Chondrocyte (in vitro differentiated cells): ENCODE results near the gene TTC28. TPM values are rescaled to one million over a fixed set of nuclear protein-coding genes. Genes with fewer than 3 reads are reported as not detected.
A peak's percentile ranks its signal among the peaks of the same experiment; 100 is the strongest.

Source experiments
- DNase-seq: peaks from one replicate; pipeline ENCODE4 v3.0.0; 2021; ENCODE audit warnings: mixed read lengths, low spot score
- H3K27ac Mint-ChIP-seq: one replicate; pipeline ENCODE4 v1.8.0; 2021; ENCODE audit warnings: mild to moderate bottlenecking, moderate library complexity, mixed read lengths; ENCODE audit not compliant: unreplicated experiment
- H3K27me3 Mint-ChIP-seq: 2 replicates; pipeline ENCODE4 v1.8.0; 2021; ENCODE audit warnings: low read depth, mixed read lengths
- H3K36me3 Mint-ChIP-seq: 2 replicates; pipeline ENCODE4 v1.8.0; 2021; ENCODE audit warnings: low read depth, mixed read lengths
- H3K4me1 Mint-ChIP-seq: 2 replicates; pipeline ENCODE4 v1.8.0; 2021; ENCODE audit warnings: low read depth, mild to moderate bottlenecking, mixed read lengths
- H3K4me3 Mint-ChIP-seq: one replicate; pipeline ENCODE4 v1.8.0; 2021; ENCODE audit warnings: mild to moderate bottlenecking, moderate library complexity, mixed read lengths; ENCODE audit not compliant: unreplicated experiment
- H3K9me3 Mint-ChIP-seq: 2 replicates; pipeline ENCODE4 v1.8.0; 2021; ENCODE audit warnings: low read depth, mixed read lengths
- total RNA-seq: library from RNA; stranded (reverse); gene quantifications from 3 replicates; pipeline ENCODE4 v1.2.1, GENCODE V29; 2021
- TF ChIP-seq, protein P1 (sequence below): fragments of 200-600 bp; sonication (generic); IDR thresholded peaks from 2 replicates; pipeline ENCODE4 v1.5.0; 2021; ENCODE audit warnings: antibody characterized with exemption, mild to moderate bottlenecking, moderate library complexity

The TTC28 gene
- total RNA-seq, 1 donor from 2014 or later = 38.3 TPM

DNA sequence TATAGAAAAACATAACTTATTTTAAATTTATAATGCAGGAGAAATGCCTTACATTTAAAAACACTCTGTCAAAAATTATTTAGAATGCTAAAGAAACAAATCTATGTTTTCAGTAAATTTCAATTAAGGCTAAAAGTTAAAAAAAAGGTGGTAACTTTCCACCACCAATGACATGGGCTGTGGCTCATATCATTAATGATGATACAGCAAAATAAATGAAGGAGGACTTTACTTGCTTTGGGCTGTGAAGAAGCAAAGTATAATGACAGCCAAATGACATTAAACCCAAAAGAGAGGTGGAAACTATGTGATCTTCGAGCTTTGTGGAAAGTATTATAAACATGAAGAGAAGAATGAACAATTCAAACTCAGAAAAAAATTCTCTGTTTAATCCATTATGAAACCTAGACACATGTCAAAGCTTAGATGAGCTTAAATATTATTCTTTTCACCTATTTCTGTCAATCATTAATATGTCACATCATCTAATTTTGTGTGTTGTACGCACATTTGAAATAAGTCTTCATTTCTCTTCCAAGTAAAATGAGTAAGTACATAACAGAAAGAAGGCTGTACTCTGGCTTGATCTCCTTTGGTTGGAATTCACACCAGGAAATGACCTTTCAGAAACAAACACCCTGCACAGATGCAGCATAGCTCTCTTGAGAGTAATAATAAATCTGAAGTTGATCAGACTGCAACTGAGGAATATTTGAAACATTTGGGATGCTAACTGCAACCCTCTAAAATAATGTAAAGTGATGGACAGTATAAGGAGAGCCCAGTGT, 265.8 kb downstream of the TTC28 start:
- TF ChIP-seq, protein P1, sequence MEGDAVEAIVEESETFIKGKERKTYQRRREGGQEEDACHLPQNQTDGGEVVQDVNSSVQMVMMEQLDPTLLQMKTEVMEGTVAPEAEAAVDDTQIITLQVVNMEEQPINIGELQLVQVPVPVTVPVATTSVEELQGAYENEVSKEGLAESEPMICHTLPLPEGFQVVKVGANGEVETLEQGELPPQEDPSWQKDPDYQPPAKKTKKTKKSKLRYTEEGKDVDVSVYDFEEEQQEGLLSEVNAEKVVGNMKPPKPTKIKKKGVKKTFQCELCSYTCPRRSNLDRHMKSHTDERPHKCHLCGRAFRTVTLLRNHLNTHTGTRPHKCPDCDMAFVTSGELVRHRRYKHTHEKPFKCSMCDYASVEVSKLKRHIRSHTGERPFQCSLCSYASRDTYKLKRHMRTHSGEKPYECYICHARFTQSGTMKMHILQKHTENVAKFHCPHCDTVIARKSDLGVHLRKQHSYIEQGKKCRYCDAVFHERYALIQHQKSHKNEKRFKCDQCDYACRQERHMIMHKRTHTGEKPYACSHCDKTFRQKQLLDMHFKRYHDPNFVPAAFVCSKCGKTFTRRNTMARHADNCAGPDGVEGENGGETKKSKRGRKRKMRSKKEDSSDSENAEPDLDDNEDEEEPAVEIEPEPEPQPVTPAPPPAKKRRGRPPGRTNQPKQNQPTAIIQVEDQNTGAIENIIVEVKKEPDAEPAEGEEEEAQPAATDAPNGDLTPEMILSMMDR = no peak
- Mint-ChIP-seq H3K27me3 (no peaks in the 10 kb centered on the region), H3K4me3 (no peak overlapping the region), H3K36me3 (no peaks in the 10 kb centered on the region), H3K9me3 (no peaks in the 10 kb centered on the region), H3K4me1 (peaks cover 40% of the 10 kb centered on the region), H3K27ac (no peak overlapping the region)
- no peak for DNase-seq

DNA sequence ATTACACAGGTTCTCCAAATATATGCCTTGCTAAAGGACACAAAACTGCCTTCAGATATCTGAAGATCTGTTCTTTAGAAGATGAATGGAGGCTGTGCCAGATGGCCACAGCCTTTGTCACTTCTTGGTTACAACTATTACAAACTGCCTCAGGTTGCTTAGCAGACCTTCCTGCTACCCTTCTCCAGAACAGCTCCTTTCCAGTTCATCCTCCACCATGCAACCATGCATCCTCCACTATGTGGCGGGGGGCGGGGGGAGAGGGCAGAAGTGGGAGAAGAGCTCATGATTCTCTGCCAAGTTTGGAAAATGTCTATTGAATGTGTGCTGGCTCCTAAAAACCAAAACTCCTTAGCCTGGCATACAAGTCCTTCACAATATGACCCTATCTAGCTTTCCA, 267.5 kb downstream of the TTC28 start:
- H3K4me1 Mint-ChIP-seq = peaks cover 40% of the 10 kb centered on the region
- H3K27ac Mint-ChIP-seq = no peak overlapping the region
- no peak overlapping the region for H3K4me3 Mint-ChIP-seq
- TF ChIP-seq, protein P1 = no peak
- no peak for DNase-seq
- H3K9me3 Mint-ChIP-seq = no peaks in the 10 kb centered on the region
- H3K36me3 Mint-ChIP-seq = no peaks in the 10 kb centered on the region
- H3K27me3 Mint-ChIP-seq = no peaks in the 10 kb centered on the region

DNA sequence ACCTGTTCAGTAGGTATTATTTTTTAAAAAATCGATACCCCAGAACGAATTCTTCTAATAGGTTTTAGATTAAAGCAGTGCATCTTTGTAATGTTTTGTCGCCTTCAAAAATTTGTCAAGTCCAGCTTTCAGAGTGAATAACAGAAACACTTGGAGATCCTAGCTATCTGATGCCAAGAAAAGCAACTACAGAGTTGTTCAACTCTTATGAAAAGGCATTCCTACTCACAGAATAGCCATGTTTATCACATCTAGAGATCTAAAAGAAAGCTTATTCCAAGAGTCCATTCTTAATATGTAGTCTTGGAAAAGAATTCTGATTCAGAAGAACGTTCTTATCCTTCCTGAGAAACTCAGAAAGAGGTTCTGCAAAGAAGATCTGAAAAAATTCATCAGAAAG, 268.5 kb downstream of the TTC28 start:
- peak overlapping the region; percentile 47 for H3K27ac Mint-ChIP-seq
- no peak overlapping the region for H3K4me3 Mint-ChIP-seq
- H3K27me3 Mint-ChIP-seq = no peaks in the 10 kb centered on the region

DNA sequence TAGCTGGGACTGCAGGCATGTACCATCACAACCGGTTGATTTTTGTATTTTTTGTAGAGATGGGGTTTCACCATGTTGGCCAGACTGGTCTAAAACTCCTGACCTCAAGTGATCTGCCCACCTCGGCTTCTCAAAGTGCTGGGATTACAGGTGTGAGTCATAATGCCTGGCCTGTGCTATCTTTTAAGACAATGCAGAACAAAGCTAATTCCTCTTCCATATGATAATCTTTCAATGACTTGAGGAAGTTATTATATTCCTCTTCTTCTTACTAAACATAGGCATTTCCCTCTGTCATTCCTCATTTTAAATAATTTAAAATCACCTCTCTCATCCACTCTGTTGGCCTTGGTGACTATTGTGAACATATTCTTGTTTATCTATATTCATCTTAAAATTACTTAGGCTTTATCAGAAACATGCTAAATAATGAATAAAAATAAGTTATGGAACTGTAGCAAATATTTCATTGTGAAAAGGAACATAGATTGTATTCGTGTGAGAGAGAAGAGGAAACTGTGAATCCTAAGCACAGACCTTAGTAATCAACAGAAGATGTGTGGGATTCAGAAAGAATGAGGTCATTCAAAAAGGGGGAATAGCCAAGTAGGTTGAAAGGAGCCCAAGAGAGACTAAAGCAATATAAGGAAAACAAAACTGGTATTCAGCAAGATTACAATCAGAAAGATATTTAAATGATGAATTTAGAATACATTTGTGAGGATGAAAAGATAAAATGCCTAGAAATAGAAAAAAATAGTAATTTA, 269.4 kb downstream of the TTC28 start:
- H3K9me3 Mint-ChIP-seq = no peaks in the 10 kb centered on the region
- H3K4me1 Mint-ChIP-seq = peaks cover 40% of the 10 kb centered on the region
- H3K27ac Mint-ChIP-seq = peak overlapping the region; percentile 41
- no peaks in the 10 kb centered on the region for H3K27me3 Mint-ChIP-seq
- no peaks in the 10 kb centered on the region for H3K36me3 Mint-ChIP-seq
- H3K4me3 Mint-ChIP-seq = no peak overlapping the region
- no peak for DNase-seq
- TF ChIP-seq, protein P1 = no peak

More for the DNA sequence above, 268.5 kb downstream of the TTC28 start:
- DNase-seq = no peak
- TF ChIP-seq, protein P1 = no peak
- Mint-ChIP-seq H3K9me3 (no peaks in the 10 kb centered on the region), H3K4me1 (peaks cover 40% of the 10 kb centered on the region), H3K36me3 (no peaks in the 10 kb centered on the region)

DNA sequence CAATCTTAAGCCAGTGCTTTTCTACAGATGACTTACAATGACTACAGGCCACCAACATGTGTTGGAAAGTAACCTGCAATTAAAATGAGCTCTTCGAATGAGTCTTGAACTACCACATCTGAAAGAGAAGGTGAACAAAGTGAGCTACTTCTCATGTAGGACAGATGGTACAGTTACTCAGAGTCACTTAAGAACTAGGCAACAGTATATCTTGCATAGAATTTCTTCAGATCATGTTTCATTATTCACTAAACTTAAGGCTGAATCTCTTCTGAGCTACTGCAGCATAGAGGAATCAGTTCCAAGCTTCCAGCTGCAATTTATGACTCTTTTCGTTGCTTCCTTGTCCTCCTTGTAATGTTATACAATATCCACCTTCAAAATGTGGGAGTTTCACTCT, 270.9 kb downstream of the TTC28 start:
- no peaks in the 10 kb centered on the region for H3K36me3 Mint-ChIP-seq
- H3K4me1 Mint-ChIP-seq = peaks cover 32% of the 10 kb centered on the region
- H3K27me3 Mint-ChIP-seq = no peaks in the 10 kb centered on the region
- H3K4me3 Mint-ChIP-seq = no peak overlapping the region
- TF ChIP-seq, protein P1 = no peak
- H3K9me3 Mint-ChIP-seq = no peaks in the 10 kb centered on the region
- no peak for DNase-seq
- H3K27ac Mint-ChIP-seq = no peak overlapping the region
